ENCODE measurements around the gene PNMT. TPM values are rescaled to one million over a fixed set of nuclear protein-coding genes. Genes with fewer than 3 reads are reported as not detected.

The PNMT gene
- total RNA-seq, 6 experiments from 2014 or later, result 0.37 TPM; not detected in 4

GRCh38 chr17:39653662-39654331 lies 14.5 kb upstream of the PNMT start:
- peak in 1 of 3 donors; percentile 66 for DNase-seq
- Histone ChIP-seq H3K36me3 (no peaks in the 10 kb centered on the region), H3K4me1 (peaks cover 0 to 7% (median 0%) of the 10 kb centered on the region in 4 donors), H3K27ac (no peak overlapping the region), H3K4me3 (no peak overlapping the region), H3K9me3 (no peaks in the 10 kb centered on the region), H3K27me3 (no peaks in the 10 kb centered on the region)
- intact Hi-C loops (cut with DNase I), result no loop called here
- 58% methylated on average over 14 of the region's 14 CpGs for WGBS (ENCODE audit: insufficient coverage, low coverage, low lambda C conversion rate, missing lambda C conversion rate)
- peak; percentile 54 to 80 (median 70) for ATAC-seq
- TF ChIP-seq CTCF (IDR thresholded peaks at IDR 0.05), result peak; percentile 62 to 89 (median 72)
- TF ChIP-seq POLR2A (IDR thresholded peaks at IDR 0.05), result no peak

GRCh38 chr17:39655105-39655504 lies 13.1 kb upstream of the PNMT start:
- no peak overlapping the region for H3K4me3 ChIP-seq
- no peaks in the 10 kb centered on the region for H3K27me3 ChIP-seq
- TF ChIP-seq POLR2A (IDR thresholded peaks at IDR 0.05), result no peak
- no peak for TF ChIP-seq CTCF (IDR thresholded peaks at IDR 0.05)
- DNase-seq (no peak), ATAC-seq (no peak)
- intact Hi-C loops (cut with DNase I), result no loop called here
- peaks cover 0 to 7% (median 0%) of the 10 kb centered on the region in 4 donors for H3K4me1 ChIP-seq
- H3K27ac ChIP-seq, result no peak overlapping the region
- H3K36me3 ChIP-seq, result no peaks in the 10 kb centered on the region
- 78% methylated on average over 2 of the region's 2 CpGs for WGBS (ENCODE audit: insufficient coverage, low coverage, low lambda C conversion rate, missing lambda C conversion rate)
- no peaks in the 10 kb centered on the region for H3K9me3 ChIP-seq

GRCh38 chr17:39658346-39658745 lies 9.9 kb upstream of the PNMT start:
- no peak for TF ChIP-seq POLR2A (IDR thresholded peaks at IDR 0.05)
- no peak for TF ChIP-seq CTCF (IDR thresholded peaks at IDR 0.05)
- DNase-seq (no peak), ATAC-seq (no peak)
- Histone ChIP-seq H3K9me3 (no peaks in the 10 kb centered on the region), H3K27me3 (no peaks in the 10 kb centered on the region), H3K27ac (no peak overlapping the region), H3K4me1 (peaks cover 0 to 14% (median 4%) of the 10 kb centered on the region in 4 donors), H3K36me3 (no peaks in the 10 kb centered on the region), H3K4me3 (no peak overlapping the region)
- intact Hi-C loops (cut with DNase I), result no loop called here
- 80% methylated on average over 1 of the region's 11 CpGs for WGBS (ENCODE audit: insufficient coverage, low coverage, low lambda C conversion rate, missing lambda C conversion rate)

- TF ChIP-seq POLR2A (IDR thresholded peaks at IDR 0.05), result no peak
- no peak for TF ChIP-seq CTCF (IDR thresholded peaks at IDR 0.05)
- intact Hi-C loops (cut with DNase I), result no loop called here
- 100% methylated on average over 1 of the region's 3 CpGs for WGBS (ENCODE audit: insufficient coverage, low coverage, low lambda C conversion rate, missing lambda C conversion rate)
- Histone ChIP-seq H3K36me3 (no peaks in the 10 kb centered on the region), H3K9me3 (no peaks in the 10 kb centered on the region), H3K27ac (peak overlapping the region in 1 of 3 donors; percentile 33), H3K4me1 (peaks cover 0 to 16% (median 6%) of the 10 kb centered on the region in 4 donors), H3K27me3 (no peaks in the 10 kb centered on the region), H3K4me3 (no peak overlapping the region)
- ATAC-seq (no peak), DNase-seq (no peak)
Observed at GRCh38 chr17:39658760-39659159, 9.5 kb upstream of the PNMT start.

Measured in right lobe of liver (tissue), 6 donors.